Measurements from ENCODE around the gene PDZRN3. TPM values are rescaled to one million over a fixed set of nuclear protein-coding genes. Genes with fewer than 3 reads are reported as not detected.

Gene PDZRN3
- total and polyA plus RNA-seq, 5 donors from 2014 or later: not detected

GRCh38 chr3:73404435-73404834 is 220.3 kb downstream of the PDZRN3 start:
- Histone ChIP-seq H3K4me3 (ENCODE audit: low read depth, low read length) (no peak overlapping the region), H3K27me3 (ENCODE audit: control insufficient read depth, insufficient read depth, low read length) (no peaks in the 10 kb centered on the region), H3K36me3 (ENCODE audit: control insufficient read depth, insufficient read depth, low read length) (no peaks in the 10 kb centered on the region), H3K27ac (ENCODE audit: insufficient read depth, low read length, poor library complexity, severe bottlenecking) (no peak overlapping the region), H3K9me3 (ENCODE audit: control insufficient read depth in 2 of 2, low read length in 2 of 2) (no peaks in the 10 kb centered on the region), H3K4me1 (ENCODE audit: control insufficient read depth, insufficient read depth, low read length, poor library complexity, severe bottlenecking) (no peaks in the 10 kb centered on the region)
- Mint-ChIP-seq H3K4me3 (no peak overlapping the region), H3K4me1 (peaks cover 0 to 4% (median 2%) of the 10 kb centered on the region in 4 donors), H3K27me3 (no peaks in the 10 kb centered on the region), H3K9me3 (peaks cover 0 to 2% (median 0%) of the 10 kb centered on the region in 7 donors), H3K36me3 (no peaks in the 10 kb centered on the region), H3K27ac (no peak overlapping the region)
- no peak for ATAC-seq (ENCODE audit: low read depth in 2 of 2)
- no peak for DNase-seq

GRCh38 chr3:73403444-73403843 is 221.3 kb downstream of the PDZRN3 start:
- Mint-ChIP-seq H3K27ac (no peak overlapping the region), H3K4me3 (no peak overlapping the region)

GRCh38 chr3:73401616-73402279 is 223.0 kb downstream of the PDZRN3 start:
- Mint-ChIP-seq H3K4me3 (no peak overlapping the region), H3K27me3 (no peaks in the 10 kb centered on the region), H3K4me1 (peaks cover 0 to 4% (median 2%) of the 10 kb centered on the region in 4 donors), H3K27ac (no peak overlapping the region), H3K9me3 (peaks cover 0 to 2% (median 0%) of the 10 kb centered on the region in 7 donors), H3K36me3 (no peaks in the 10 kb centered on the region)
- Histone ChIP-seq H3K4me1 (ENCODE audit: control insufficient read depth, insufficient read depth, low read length, poor library complexity, severe bottlenecking) (no peaks in the 10 kb centered on the region), H3K4me3 (ENCODE audit: low read depth, low read length) (no peak overlapping the region), H3K9me3 (ENCODE audit: control insufficient read depth in 2 of 2, low read length in 2 of 2) (no peaks in the 10 kb centered on the region), H3K27ac (ENCODE audit: insufficient read depth, low read length, poor library complexity, severe bottlenecking) (no peak overlapping the region), H3K27me3 (ENCODE audit: control insufficient read depth, insufficient read depth, low read length) (no peaks in the 10 kb centered on the region), H3K36me3 (ENCODE audit: control insufficient read depth, insufficient read depth, low read length) (no peaks in the 10 kb centered on the region)
- no peak for DNase-seq
- no peak for ATAC-seq (ENCODE audit: low read depth in 2 of 2)

More at GRCh38 chr3:73403444-73403843, 221.3 kb downstream of the PDZRN3 start:
- Mint-ChIP-seq H3K36me3 (no peaks in the 10 kb centered on the region), H3K9me3 (peaks cover 0 to 2% (median 0%) of the 10 kb centered on the region in 7 donors), H3K27me3 (no peaks in the 10 kb centered on the region), H3K4me1 (peaks cover 0 to 4% (median 2%) of the 10 kb centered on the region in 4 donors)
- no peaks in the 10 kb centered on the region for H3K36me3 ChIP-seq (ENCODE audit: control insufficient read depth, insufficient read depth, low read length)
- no peak for DNase-seq
- no peaks in the 10 kb centered on the region for H3K4me1 ChIP-seq (ENCODE audit: control insufficient read depth, insufficient read depth, low read length, poor library complexity, severe bottlenecking)
- no peak overlapping the region for H3K27ac ChIP-seq (ENCODE audit: insufficient read depth, low read length, poor library complexity, severe bottlenecking)
- H3K4me3 ChIP-seq (ENCODE audit: low read depth, low read length): no peak overlapping the region
- H3K27me3 ChIP-seq (ENCODE audit: control insufficient read depth, insufficient read depth, low read length): no peaks in the 10 kb centered on the region
- ATAC-seq (ENCODE audit: low read depth in 2 of 2): no peak
- H3K9me3 ChIP-seq (ENCODE audit: control insufficient read depth in 2 of 2, low read length in 2 of 2): no peaks in the 10 kb centered on the region

GRCh38 chr3:73401059-73401458 is 223.7 kb downstream of the PDZRN3 start:
- H3K9me3 Mint-ChIP-seq: peaks cover 0 to 2% (median 0%) of the 10 kb centered on the region in 7 donors
- H3K4me1 ChIP-seq (ENCODE audit: control insufficient read depth, insufficient read depth, low read length, poor library complexity, severe bottlenecking): no peaks in the 10 kb centered on the region
- ATAC-seq (ENCODE audit: low read depth in 2 of 2) (no peak), DNase-seq (no peak)
- H3K4me3 ChIP-seq (ENCODE audit: low read depth, low read length): no peak overlapping the region
- H3K9me3 ChIP-seq (ENCODE audit: control insufficient read depth in 2 of 2, low read length in 2 of 2): no peaks in the 10 kb centered on the region
- no peaks in the 10 kb centered on the region for H3K27me3 Mint-ChIP-seq
- H3K4me3 Mint-ChIP-seq: no peak overlapping the region
- H3K27ac ChIP-seq (ENCODE audit: insufficient read depth, low read length, poor library complexity, severe bottlenecking): no peak overlapping the region
- H3K36me3 ChIP-seq (ENCODE audit: control insufficient read depth, insufficient read depth, low read length): no peaks in the 10 kb centered on the region
- H3K27me3 ChIP-seq (ENCODE audit: control insufficient read depth, insufficient read depth, low read length): no peaks in the 10 kb centered on the region
- H3K36me3 Mint-ChIP-seq: no peaks in the 10 kb centered on the region
- H3K27ac Mint-ChIP-seq: no peak overlapping the region
- peaks cover 0 to 4% (median 2%) of the 10 kb centered on the region in 4 donors for H3K4me1 Mint-ChIP-seq

GRCh38 chr3:73399666-73400253 is 225.0 kb downstream of the PDZRN3 start:
- no peak overlapping the region for H3K27ac ChIP-seq (ENCODE audit: insufficient read depth, low read length, poor library complexity, severe bottlenecking)
- no peaks in the 10 kb centered on the region for H3K27me3 ChIP-seq (ENCODE audit: control insufficient read depth, insufficient read depth, low read length)
- Mint-ChIP-seq H3K27me3 (no peaks in the 10 kb centered on the region), H3K9me3 (peaks cover 0 to 2% (median 0%) of the 10 kb centered on the region in 7 donors), H3K36me3 (no peaks in the 10 kb centered on the region), H3K27ac (no peak overlapping the region), H3K4me3 (no peak overlapping the region), H3K4me1 (peaks cover 0 to 4% (median 2%) of the 10 kb centered on the region in 4 donors)
- H3K36me3 ChIP-seq (ENCODE audit: control insufficient read depth, insufficient read depth, low read length): no peaks in the 10 kb centered on the region
- no peak for ATAC-seq (ENCODE audit: low read depth in 2 of 2)
- DNase-seq: no peak
- H3K4me1 ChIP-seq (ENCODE audit: control insufficient read depth, insufficient read depth, low read length, poor library complexity, severe bottlenecking): no peaks in the 10 kb centered on the region
- no peak overlapping the region for H3K4me3 ChIP-seq (ENCODE audit: low read depth, low read length)
- H3K9me3 ChIP-seq (ENCODE audit: control insufficient read depth in 2 of 2, low read length in 2 of 2): no peaks in the 10 kb centered on the region

- Mint-ChIP-seq H3K36me3 (no peaks in the 10 kb centered on the region), H3K9me3 (peaks cover 0 to 2% (median 0%) of the 10 kb centered on the region in 7 donors), H3K4me3 (no peak overlapping the region), H3K27ac (no peak overlapping the region), H3K4me1 (peaks cover 0 to 4% (median 2%) of the 10 kb centered on the region in 4 donors), H3K27me3 (no peaks in the 10 kb centered on the region)
- Histone ChIP-seq H3K27me3 (ENCODE audit: control insufficient read depth, insufficient read depth, low read length) (no peaks in the 10 kb centered on the region), H3K9me3 (ENCODE audit: control insufficient read depth in 2 of 2, low read length in 2 of 2) (no peaks in the 10 kb centered on the region), H3K4me3 (ENCODE audit: low read depth, low read length) (no peak overlapping the region), H3K4me1 (ENCODE audit: control insufficient read depth, insufficient read depth, low read length, poor library complexity, severe bottlenecking) (no peaks in the 10 kb centered on the region), H3K36me3 (ENCODE audit: control insufficient read depth, insufficient read depth, low read length) (no peaks in the 10 kb centered on the region), H3K27ac (ENCODE audit: insufficient read depth, low read length, poor library complexity, severe bottlenecking) (no peak overlapping the region)
- ATAC-seq (ENCODE audit: low read depth in 2 of 2) (no peak), DNase-seq (no peak)
Measured at GRCh38 chr3:73399106-73399505, 225.6 kb downstream of the PDZRN3 start.

- no peak for ATAC-seq (ENCODE audit: low read depth in 2 of 2)
- no peaks in the 10 kb centered on the region for H3K36me3 ChIP-seq (ENCODE audit: control insufficient read depth, insufficient read depth, low read length)
- no peak overlapping the region for H3K27ac Mint-ChIP-seq
- H3K36me3 Mint-ChIP-seq: no peaks in the 10 kb centered on the region
- peaks cover 0 to 4% (median 2%) of the 10 kb centered on the region in 4 donors for H3K4me1 Mint-ChIP-seq
- no peak overlapping the region for H3K4me3 ChIP-seq (ENCODE audit: low read depth, low read length)
- H3K4me3 Mint-ChIP-seq: no peak overlapping the region
- no peak overlapping the region for H3K27ac ChIP-seq (ENCODE audit: insufficient read depth, low read length, poor library complexity, severe bottlenecking)
- peaks cover 0 to 2% (median 0%) of the 10 kb centered on the region in 7 donors for H3K9me3 Mint-ChIP-seq
- no peaks in the 10 kb centered on the region for H3K27me3 ChIP-seq (ENCODE audit: control insufficient read depth, insufficient read depth, low read length)
- no peaks in the 10 kb centered on the region for H3K9me3 ChIP-seq (ENCODE audit: control insufficient read depth in 2 of 2, low read length in 2 of 2)
- H3K27me3 Mint-ChIP-seq: no peaks in the 10 kb centered on the region
- DNase-seq: no peak
- no peaks in the 10 kb centered on the region for H3K4me1 ChIP-seq (ENCODE audit: control insufficient read depth, insufficient read depth, low read length, poor library complexity, severe bottlenecking)
Measured at GRCh38 chr3:73398084-73398483, 226.7 kb downstream of the PDZRN3 start.

GRCh38 chr3:73394240-73394639 is 230.5 kb downstream of the PDZRN3 start:
- H3K27ac Mint-ChIP-seq: no peak overlapping the region
- no peaks in the 10 kb centered on the region for H3K4me1 Mint-ChIP-seq
- H3K36me3 Mint-ChIP-seq: no peaks in the 10 kb centered on the region

More at GRCh38 chr3:73394240-73394639, 230.5 kb downstream of the PDZRN3 start:
- H3K9me3 Mint-ChIP-seq: peaks cover 0 to 2% (median 0%) of the 10 kb centered on the region in 7 donors
- DNase-seq: no peak
- H3K27ac ChIP-seq (ENCODE audit: insufficient read depth, low read length, poor library complexity, severe bottlenecking): no peak overlapping the region
- no peaks in the 10 kb centered on the region for H3K36me3 ChIP-seq (ENCODE audit: control insufficient read depth, insufficient read depth, low read length)
- ATAC-seq (ENCODE audit: low read depth in 2 of 2): no peak
- no peak overlapping the region for H3K4me3 ChIP-seq (ENCODE audit: low read depth, low read length)
- H3K4me1 ChIP-seq (ENCODE audit: control insufficient read depth, insufficient read depth, low read length, poor library complexity, severe bottlenecking): no peaks in the 10 kb centered on the region
- H3K27me3 Mint-ChIP-seq: no peaks in the 10 kb centered on the region
- H3K9me3 ChIP-seq (ENCODE audit: control insufficient read depth in 2 of 2, low read length in 2 of 2): no peaks in the 10 kb centered on the region
- H3K4me3 Mint-ChIP-seq: no peak overlapping the region
- H3K27me3 ChIP-seq (ENCODE audit: control insufficient read depth, insufficient read depth, low read length): no peaks in the 10 kb centered on the region
